ENCODE data around the gene ZNF574. TPM values are rescaled to one million over a fixed set of nuclear protein-coding genes. Genes with fewer than 3 reads are reported as not detected.

Gene ZNF574, protein sequence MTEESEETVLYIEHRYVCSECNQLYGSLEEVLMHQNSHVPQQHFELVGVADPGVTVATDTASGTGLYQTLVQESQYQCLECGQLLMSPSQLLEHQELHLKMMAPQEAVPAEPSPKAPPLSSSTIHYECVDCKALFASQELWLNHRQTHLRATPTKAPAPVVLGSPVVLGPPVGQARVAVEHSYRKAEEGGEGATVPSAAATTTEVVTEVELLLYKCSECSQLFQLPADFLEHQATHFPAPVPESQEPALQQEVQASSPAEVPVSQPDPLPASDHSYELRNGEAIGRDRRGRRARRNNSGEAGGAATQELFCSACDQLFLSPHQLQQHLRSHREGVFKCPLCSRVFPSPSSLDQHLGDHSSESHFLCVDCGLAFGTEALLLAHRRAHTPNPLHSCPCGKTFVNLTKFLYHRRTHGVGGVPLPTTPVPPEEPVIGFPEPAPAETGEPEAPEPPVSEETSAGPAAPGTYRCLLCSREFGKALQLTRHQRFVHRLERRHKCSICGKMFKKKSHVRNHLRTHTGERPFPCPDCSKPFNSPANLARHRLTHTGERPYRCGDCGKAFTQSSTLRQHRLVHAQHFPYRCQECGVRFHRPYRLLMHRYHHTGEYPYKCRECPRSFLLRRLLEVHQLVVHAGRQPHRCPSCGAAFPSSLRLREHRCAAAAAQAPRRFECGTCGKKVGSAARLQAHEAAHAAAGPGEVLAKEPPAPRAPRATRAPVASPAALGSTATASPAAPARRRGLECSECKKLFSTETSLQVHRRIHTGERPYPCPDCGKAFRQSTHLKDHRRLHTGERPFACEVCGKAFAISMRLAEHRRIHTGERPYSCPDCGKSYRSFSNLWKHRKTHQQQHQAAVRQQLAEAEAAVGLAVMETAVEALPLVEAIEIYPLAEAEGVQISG
- total RNA-seq (2021) (24.3 and 27.5 TPM in 2 replicates), Bru-seq, nascent RNA (percentile 47 among the genes with signal in this experiment), BruChase-seq, experiment 1, labeled RNA remaining after a 2-hour chase (percentile 57 among the genes with signal in this experiment), BruChase-seq, experiment 2, labeled RNA remaining after a 6-hour chase (percentile 56 among the genes with signal in this experiment)
- long read RNA-seq, transcript ZNF574-202 (2 exons, 2,940 nt) = major isoform, 98 of 118 reads
- long read RNA-seq, partial matches to known transcripts = 14 of 118 reads
- long read RNA-seq, other reads (novel, unspliced or antisense) = 6 of 118 reads

DNA sequence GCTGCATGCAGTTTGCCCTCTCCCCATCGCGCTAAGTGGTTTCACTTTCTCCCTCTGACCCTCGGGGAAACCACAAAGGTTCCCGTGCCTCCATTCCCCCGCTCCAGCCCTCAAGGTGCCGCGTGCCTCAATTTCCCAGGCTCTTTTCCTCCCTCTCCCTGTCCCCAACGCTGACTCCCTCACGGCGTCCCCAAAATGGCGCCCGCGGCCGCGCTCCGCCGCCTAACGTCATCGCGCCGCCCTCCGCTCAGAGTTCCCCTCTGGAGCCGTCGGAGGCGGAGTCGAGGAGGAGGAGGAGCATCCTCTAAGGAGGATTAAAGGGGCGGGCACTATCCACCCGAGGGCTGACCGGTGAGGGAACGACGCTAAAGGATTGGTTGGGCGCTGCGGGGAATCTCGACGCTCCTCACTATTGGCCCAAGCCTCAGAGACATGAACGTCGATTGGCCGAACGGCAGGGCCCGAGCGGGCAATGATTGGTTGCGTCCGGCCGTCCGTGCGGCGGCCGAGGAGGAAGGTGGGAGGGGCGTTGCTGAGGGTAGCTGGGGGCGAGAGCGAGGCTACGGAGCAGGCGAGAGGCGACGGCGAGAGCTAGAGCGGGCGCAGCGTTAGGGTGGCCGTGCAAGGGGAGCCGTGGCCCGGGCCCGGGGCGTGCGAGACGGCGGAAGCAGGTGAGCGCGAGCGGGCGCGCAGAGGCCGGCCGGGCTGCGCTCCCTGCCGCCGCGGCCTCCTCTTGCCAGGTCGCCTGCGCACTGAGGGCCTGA, at the start of gene ZNF574:
TSS of gene ZNF574 (plus strand) at position 551 of the 764 bp plus-strand sequence. CDS start 2,441 bp downstream, outside the sequence.
- H3K27me3 ChIP-seq (replicated peaks; ENCODE audit: insufficient read depth, low read depth, low read length, poor library complexity) = no peaks in the 10 kb centered on the region
- peak within 1 kb of the TSS; percentile 94 for H3K27ac ChIP-seq (ENCODE audit: low read depth, low read length, poor library complexity, severe bottlenecking)
- DNase-seq (ENCODE audit: low spot score) = peak; percentile 100
- intact Hi-C loops (cut with micrococcal nuclease; ENCODE audit: unreplicated experiment) = no loop called here
- no TSS peak for BruUV-seq (replicated peaks)
- peaks cover 32% of the 10 kb centered on the region for H3K36me3 ChIP-seq (ENCODE audit: insufficient read depth, low read length, poor library complexity, severe bottlenecking)
- peak within 1 kb of the TSS; percentile 98 for H3K4me3 ChIP-seq (ENCODE audit: low read depth, low read length, poor library complexity, severe bottlenecking)
- peaks cover 16% of the 10 kb centered on the region for H3K4me1 ChIP-seq (ENCODE audit: insufficient read depth, low read length, poor library complexity, severe bottlenecking)
- ChIA-PET CTCF (interaction anchor here (0.6 to 1.0 kb wide), 2 partner anchors 28 to 41 kb away, joined by 3 read pairs; no protein-coding TSS in a partner anchor), POLR2A (ENCODE audit: low non-redundant PET) (no interaction called here)
- TF ChIP-seq EZH2 (IDR thresholded peaks at IDR 0.05; ENCODE audit: borderline replicate concordance, low read depth, low read length, poor library complexity, severe bottlenecking) = no peak
- TF ChIP-seq, protein P1, sequence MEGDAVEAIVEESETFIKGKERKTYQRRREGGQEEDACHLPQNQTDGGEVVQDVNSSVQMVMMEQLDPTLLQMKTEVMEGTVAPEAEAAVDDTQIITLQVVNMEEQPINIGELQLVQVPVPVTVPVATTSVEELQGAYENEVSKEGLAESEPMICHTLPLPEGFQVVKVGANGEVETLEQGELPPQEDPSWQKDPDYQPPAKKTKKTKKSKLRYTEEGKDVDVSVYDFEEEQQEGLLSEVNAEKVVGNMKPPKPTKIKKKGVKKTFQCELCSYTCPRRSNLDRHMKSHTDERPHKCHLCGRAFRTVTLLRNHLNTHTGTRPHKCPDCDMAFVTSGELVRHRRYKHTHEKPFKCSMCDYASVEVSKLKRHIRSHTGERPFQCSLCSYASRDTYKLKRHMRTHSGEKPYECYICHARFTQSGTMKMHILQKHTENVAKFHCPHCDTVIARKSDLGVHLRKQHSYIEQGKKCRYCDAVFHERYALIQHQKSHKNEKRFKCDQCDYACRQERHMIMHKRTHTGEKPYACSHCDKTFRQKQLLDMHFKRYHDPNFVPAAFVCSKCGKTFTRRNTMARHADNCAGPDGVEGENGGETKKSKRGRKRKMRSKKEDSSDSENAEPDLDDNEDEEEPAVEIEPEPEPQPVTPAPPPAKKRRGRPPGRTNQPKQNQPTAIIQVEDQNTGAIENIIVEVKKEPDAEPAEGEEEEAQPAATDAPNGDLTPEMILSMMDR (conservative IDR thresholded peaks at IDR 0.05; ENCODE audit: low read depth, low read length) = no peak
- no peaks in the 10 kb centered on the region for H3K9me3 ChIP-seq (ENCODE audit: low read depth, low read length, poor library complexity, severe bottlenecking)

DNA sequence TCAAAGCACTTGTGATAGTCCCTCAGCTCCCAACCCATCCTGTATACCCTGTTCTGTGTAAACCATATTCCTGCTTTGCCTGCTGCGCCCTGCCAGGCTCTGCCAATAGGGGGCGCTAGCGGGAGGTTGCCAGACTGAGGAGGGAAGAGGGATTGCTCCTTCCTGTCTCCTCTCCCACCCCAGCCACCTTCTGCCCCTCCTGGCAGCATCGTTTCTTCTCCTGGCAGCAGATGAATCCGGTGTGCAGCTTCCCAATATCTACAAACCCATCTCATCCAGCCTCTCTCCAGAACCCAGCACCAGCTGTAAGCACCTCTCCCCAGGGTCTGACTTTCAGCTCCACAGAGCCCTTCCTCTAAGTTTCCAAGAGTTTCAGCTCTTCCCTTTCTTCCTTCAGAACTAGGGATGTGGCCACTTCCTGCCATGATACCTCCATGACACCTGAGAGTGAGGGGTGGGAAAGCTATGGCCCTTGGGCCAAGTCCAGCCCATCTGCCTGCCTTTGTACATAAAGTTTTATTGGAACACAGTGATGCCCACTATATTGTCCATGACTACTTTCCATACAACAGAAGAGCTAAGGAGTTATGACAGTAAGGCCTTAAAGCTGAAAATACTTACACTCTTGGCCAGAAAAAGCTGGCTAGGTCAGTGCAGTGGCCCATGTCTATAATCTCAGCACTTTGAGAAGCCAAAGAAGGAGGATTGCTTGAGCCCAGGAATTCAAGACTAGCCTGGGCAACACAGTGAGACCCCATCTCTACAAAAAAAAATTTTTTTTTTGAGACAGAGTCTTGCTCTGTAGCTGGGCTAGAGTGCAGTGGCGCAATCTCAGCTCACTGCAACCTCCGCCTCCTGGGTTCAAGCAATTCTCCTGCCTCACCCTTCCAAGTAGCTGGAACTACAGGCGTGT, 47.4 kb upstream of the ZNF574 start:
- POLR2A ChIA-PET (ENCODE audit: low non-redundant PET) = no interaction called here
- CTCF ChIA-PET = interaction anchor here (0.6 to 0.9 kb wide), 2 partner anchors 18 to 64 kb away, joined by 3 to 5 read pairs; no protein-coding TSS in a partner anchor
- BruUV-seq (replicated peaks) = no TSS peak
- H3K4me1 ChIP-seq (ENCODE audit: insufficient read depth, low read length, poor library complexity, severe bottlenecking) = peaks cover 10% of the 10 kb centered on the region
- H3K27ac ChIP-seq (ENCODE audit: low read depth, low read length, poor library complexity, severe bottlenecking) = no peak overlapping the region
- no peaks in the 10 kb centered on the region for H3K27me3 ChIP-seq (replicated peaks; ENCODE audit: insufficient read depth, low read depth, low read length, poor library complexity)
- no peak overlapping the region for H3K4me3 ChIP-seq (ENCODE audit: low read depth, low read length, poor library complexity, severe bottlenecking)
- intact Hi-C loops (cut with micrococcal nuclease; ENCODE audit: unreplicated experiment) = no loop called here
- no peaks in the 10 kb centered on the region for H3K9me3 ChIP-seq (ENCODE audit: low read depth, low read length, poor library complexity, severe bottlenecking)
- H3K36me3 ChIP-seq (ENCODE audit: insufficient read depth, low read length, poor library complexity, severe bottlenecking) = no peaks in the 10 kb centered on the region
- DNase-seq (ENCODE audit: low spot score) = peak; percentile 53
- TF ChIP-seq, protein P1 (conservative IDR thresholded peaks at IDR 0.05; ENCODE audit: low read depth, low read length) = peak; percentile 97
- TF ChIP-seq EZH2 (IDR thresholded peaks at IDR 0.05; ENCODE audit: borderline replicate concordance, low read depth, low read length, poor library complexity, severe bottlenecking) = no peak
